GM23338 (cell line): ENCODE measurements around the gene CFAP57.

Experiments used
- EZH2 ChIP-seq: fragments of 200-600 bp; sonication (generic); IDR thresholded peaks from one replicate; pipeline ENCODE4 v1.8.0; 2017; ENCODE audit warnings: antibody characterized with exemption, mild to moderate bottlenecking, low read depth; ENCODE audit not compliant: unreplicated experiment
- EZH2phosphoT487 ChIP-seq: fragments of 200-600 bp; sonication (generic); IDR thresholded peaks from one replicate; pipeline ENCODE4 v1.8.1; 2018; ENCODE audit warnings: antibody characterized with exemption; ENCODE audit not compliant: unreplicated experiment
- JUNB ChIP-seq: IDR thresholded peaks from one replicate; pipeline ENCODE4 v1.6.1; 2016; ENCODE audit warnings: antibody characterized with exemption; ENCODE audit not compliant: unreplicated experiment
- NANOG ChIP-seq: IDR thresholded peaks from 2 replicates; pipeline ENCODE4 v1.6.1; 2016; ENCODE audit warnings: antibody characterized with exemption, borderline replicate concordance
- POLR2AphosphoS5 ChIP-seq: IDR thresholded peaks from 2 replicates; pipeline ENCODE4 v1.6.1; 2016; ENCODE audit warnings: antibody characterized with exemption, low read depth
- STAT1 ChIP-seq: IDR thresholded peaks from one replicate; pipeline ENCODE4 v1.6.1; 2016; ENCODE audit warnings: antibody characterized with exemption; ENCODE audit not compliant: unreplicated experiment
- ZNF114 ChIP-seq: fragments of 250-450 bp; sonication (Bioruptor Pico); IDR thresholded peaks from 2 replicates; pipeline ENCODE4 v1.5.0; 2020; ENCODE audit warnings: mild to moderate bottlenecking, moderate library complexity
- TF ChIP-seq, protein P1 (sequence below), 2 experiments: fragments of 200-600 bp in 1 of 2; sonication (generic) in 1 of 2; conservative IDR thresholded peaks; 2 replicates each; pipeline versions ENCODE4 v1.5.1 to v1.6.1; 2016 to 2017; ENCODE audit warnings: antibody characterized with exemption in 2 of 2, low read depth in 2 of 2, mild to moderate bottlenecking in 2 of 2, moderate library complexity in 1 of 2
- TF ChIP-seq, protein P2 (sequence below): IDR thresholded peaks from one replicate; pipeline ENCODE4 v1.6.1; 2018; ENCODE audit warnings: antibody characterized with exemption; ENCODE audit not compliant: unreplicated experiment

DNA sequence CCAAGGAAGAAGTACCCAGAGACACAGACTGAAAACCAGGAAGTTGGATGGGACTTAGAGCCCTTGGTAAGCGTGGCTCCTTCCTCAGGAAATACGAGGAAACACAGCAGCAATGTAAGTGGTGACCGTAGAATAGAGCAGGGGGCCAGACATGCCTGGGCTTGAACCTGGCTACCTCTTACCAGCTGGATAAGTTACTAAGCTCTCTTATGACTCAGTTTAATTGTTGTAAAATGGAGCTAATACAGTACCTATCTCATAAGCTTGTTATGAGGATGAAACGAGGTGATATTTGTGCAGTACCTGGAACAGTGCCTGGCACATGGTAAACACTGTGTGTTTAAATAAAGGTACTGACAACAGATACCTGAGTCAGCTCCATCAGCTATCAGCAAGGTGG is 19.3 kb upstream of the CFAP57 start:
- TF ChIP-seq JUNB (no peak), POLR2AphosphoS5 (no peak), NANOG (no peak), EZH2phosphoT487 (no peak), ZNF114 (CRISPR knock-in tag) (no peak), EZH2 (no peak), STAT1 (no peak)
- TF ChIP-seq, protein P1, sequence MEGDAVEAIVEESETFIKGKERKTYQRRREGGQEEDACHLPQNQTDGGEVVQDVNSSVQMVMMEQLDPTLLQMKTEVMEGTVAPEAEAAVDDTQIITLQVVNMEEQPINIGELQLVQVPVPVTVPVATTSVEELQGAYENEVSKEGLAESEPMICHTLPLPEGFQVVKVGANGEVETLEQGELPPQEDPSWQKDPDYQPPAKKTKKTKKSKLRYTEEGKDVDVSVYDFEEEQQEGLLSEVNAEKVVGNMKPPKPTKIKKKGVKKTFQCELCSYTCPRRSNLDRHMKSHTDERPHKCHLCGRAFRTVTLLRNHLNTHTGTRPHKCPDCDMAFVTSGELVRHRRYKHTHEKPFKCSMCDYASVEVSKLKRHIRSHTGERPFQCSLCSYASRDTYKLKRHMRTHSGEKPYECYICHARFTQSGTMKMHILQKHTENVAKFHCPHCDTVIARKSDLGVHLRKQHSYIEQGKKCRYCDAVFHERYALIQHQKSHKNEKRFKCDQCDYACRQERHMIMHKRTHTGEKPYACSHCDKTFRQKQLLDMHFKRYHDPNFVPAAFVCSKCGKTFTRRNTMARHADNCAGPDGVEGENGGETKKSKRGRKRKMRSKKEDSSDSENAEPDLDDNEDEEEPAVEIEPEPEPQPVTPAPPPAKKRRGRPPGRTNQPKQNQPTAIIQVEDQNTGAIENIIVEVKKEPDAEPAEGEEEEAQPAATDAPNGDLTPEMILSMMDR (conservative IDR thresholded peaks at IDR 0.05; ENCODE audit: low read depth in 2 of 2) = no peak
- TF ChIP-seq, protein P2, sequence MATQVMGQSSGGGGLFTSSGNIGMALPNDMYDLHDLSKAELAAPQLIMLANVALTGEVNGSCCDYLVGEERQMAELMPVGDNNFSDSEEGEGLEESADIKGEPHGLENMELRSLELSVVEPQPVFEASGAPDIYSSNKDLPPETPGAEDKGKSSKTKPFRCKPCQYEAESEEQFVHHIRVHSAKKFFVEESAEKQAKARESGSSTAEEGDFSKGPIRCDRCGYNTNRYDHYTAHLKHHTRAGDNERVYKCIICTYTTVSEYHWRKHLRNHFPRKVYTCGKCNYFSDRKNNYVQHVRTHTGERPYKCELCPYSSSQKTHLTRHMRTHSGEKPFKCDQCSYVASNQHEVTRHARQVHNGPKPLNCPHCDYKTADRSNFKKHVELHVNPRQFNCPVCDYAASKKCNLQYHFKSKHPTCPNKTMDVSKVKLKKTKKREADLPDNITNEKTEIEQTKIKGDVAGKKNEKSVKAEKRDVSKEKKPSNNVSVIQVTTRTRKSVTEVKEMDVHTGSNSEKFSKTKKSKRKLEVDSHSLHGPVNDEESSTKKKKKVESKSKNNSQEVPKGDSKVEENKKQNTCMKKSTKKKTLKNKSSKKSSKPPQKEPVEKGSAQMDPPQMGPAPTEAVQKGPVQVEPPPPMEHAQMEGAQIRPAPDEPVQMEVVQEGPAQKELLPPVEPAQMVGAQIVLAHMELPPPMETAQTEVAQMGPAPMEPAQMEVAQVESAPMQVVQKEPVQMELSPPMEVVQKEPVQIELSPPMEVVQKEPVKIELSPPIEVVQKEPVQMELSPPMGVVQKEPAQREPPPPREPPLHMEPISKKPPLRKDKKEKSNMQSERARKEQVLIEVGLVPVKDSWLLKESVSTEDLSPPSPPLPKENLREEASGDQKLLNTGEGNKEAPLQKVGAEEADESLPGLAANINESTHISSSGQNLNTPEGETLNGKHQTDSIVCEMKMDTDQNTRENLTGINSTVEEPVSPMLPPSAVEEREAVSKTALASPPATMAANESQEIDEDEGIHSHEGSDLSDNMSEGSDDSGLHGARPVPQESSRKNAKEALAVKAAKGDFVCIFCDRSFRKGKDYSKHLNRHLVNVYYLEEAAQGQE = no peak
